Suprapubic skin (tissue), 4 donors: Measurements from ENCODE around the gene GADL1. TPM values are rescaled to one million over a fixed set of nuclear protein-coding genes. Genes with fewer than 3 reads are reported as not detected.

Source experiments
- DNase-seq, 2 donors: peaks; one replicate each; pipeline ENCODE4 v3.0.0-alpha.2; 2019; ENCODE audit warnings: low spot score in 2 of 2
- H3K27ac ChIP-seq: fragments of 200-600 bp; sonication (generic); one replicate; pipeline ENCODE4 v1.5.1; 2019
- H3K27me3 ChIP-seq: fragments of 200-600 bp; sonication (generic); one replicate; pipeline ENCODE4 v1.5.1; 2019
- H3K36me3 ChIP-seq: fragments of 200-600 bp; sonication (generic); one replicate; pipeline ENCODE4 v1.5.1; 2019
- H3K4me1 ChIP-seq: fragments of 200-600 bp; sonication (generic); one replicate; pipeline ENCODE4 v1.5.1; 2019
- H3K4me3 ChIP-seq: fragments of 200-600 bp; sonication (generic); one replicate; pipeline ENCODE4 v1.5.1; 2019; ENCODE audit warnings: mild to moderate bottlenecking
- H3K9me3 ChIP-seq: fragments of 200-600 bp; sonication (generic); one replicate; pipeline ENCODE4 v1.5.1; 2019
- EP300 ChIP-seq: sonication (generic); formaldehyde crosslinking; IDR thresholded peaks from one replicate; pipeline ENCODE4 v1.6.1; 2017; ENCODE audit warnings: antibody characterized with exemption
- POLR2A ChIP-seq, 2 donors: fragments of 450-650 bp; IDR thresholded peaks; one replicate each; pipeline ENCODE4 v1.6.1; 2017; ENCODE audit warnings: antibody characterized with exemption in 2 of 2, mild to moderate bottlenecking in 2 of 2, moderate library complexity in 2 of 2
- POLR2AphosphoS5 ChIP-seq, 3 donors: sonication (generic); formaldehyde crosslinking; IDR thresholded peaks; one replicate each; pipeline ENCODE4 v1.6.1; 2017; ENCODE audit warnings: antibody characterized with exemption in 3 of 3
- WGBS: methylation state at CpG from one replicate; pipeline ENCODE4 v1.1.5; 2018; 5-methylcytosine and 5-hydroxymethylcytosine counted together
- total RNA-seq, 4 donors: library from RNA; depleted of rRNA; stranded (reverse); fragments of >200 nt; gene quantifications; one replicate each; pipeline ENCODE4 v1.1.0, GENCODE V29; 2016
- TF ChIP-seq, protein P1 (sequence below), 2 donors: fragments of 200-600 bp in 1 of 2; fragments of 450-650 bp in 1 of 2; sonication (generic) in 1 of 2; IDR thresholded peaks; one replicate each; pipeline ENCODE4 v1.5.1; 2016 to 2019; ENCODE audit warnings: antibody characterized with exemption in 2 of 2, mild to moderate bottlenecking in 1 of 2, moderate library complexity in 1 of 2

GADL1 gene
- total RNA-seq, 4 donors from 2014 or later: not detected

DNA sequence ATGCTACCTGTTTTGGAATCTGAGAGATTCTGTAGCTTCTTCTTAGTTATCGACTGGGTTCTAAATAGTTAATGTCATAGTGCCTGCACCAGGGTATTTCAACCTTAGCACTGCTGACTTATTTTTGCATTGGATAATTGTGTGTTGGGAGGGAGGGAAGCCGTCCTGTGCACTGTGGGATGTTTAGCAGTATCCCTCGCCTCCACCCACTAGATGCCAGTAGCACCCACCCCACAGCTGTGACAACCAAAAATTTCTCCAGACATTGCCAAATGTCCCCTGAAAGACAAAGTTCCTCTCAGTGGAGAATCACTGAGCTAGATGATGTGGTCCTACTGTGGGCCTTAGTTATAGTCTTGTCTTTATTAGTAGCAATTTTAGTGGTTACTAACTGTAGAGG, 199.8 kb downstream of the GADL1 start:
- DNase-seq: no peak
- H3K36me3 ChIP-seq: peaks cover 29% of the 10 kb centered on the region
- TF ChIP-seq POLR2AphosphoS5 (IDR thresholded peaks at IDR 0.05) (no peak), EP300 (no peak), POLR2A (IDR thresholded peaks at IDR 0.05) (no peak)
- TF ChIP-seq, protein P1, sequence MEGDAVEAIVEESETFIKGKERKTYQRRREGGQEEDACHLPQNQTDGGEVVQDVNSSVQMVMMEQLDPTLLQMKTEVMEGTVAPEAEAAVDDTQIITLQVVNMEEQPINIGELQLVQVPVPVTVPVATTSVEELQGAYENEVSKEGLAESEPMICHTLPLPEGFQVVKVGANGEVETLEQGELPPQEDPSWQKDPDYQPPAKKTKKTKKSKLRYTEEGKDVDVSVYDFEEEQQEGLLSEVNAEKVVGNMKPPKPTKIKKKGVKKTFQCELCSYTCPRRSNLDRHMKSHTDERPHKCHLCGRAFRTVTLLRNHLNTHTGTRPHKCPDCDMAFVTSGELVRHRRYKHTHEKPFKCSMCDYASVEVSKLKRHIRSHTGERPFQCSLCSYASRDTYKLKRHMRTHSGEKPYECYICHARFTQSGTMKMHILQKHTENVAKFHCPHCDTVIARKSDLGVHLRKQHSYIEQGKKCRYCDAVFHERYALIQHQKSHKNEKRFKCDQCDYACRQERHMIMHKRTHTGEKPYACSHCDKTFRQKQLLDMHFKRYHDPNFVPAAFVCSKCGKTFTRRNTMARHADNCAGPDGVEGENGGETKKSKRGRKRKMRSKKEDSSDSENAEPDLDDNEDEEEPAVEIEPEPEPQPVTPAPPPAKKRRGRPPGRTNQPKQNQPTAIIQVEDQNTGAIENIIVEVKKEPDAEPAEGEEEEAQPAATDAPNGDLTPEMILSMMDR (IDR thresholded peaks at IDR 0.05): no peak
- no peak overlapping the region for H3K4me3 ChIP-seq
- no peak overlapping the region for H3K27ac ChIP-seq
- WGBS: 89% methylated on average over 3 of the region's 3 CpGs
- H3K27me3 ChIP-seq: no peaks in the 10 kb centered on the region
- H3K4me1 ChIP-seq: peaks cover 32% of the 10 kb centered on the region
- H3K9me3 ChIP-seq: no peaks in the 10 kb centered on the region

DNA sequence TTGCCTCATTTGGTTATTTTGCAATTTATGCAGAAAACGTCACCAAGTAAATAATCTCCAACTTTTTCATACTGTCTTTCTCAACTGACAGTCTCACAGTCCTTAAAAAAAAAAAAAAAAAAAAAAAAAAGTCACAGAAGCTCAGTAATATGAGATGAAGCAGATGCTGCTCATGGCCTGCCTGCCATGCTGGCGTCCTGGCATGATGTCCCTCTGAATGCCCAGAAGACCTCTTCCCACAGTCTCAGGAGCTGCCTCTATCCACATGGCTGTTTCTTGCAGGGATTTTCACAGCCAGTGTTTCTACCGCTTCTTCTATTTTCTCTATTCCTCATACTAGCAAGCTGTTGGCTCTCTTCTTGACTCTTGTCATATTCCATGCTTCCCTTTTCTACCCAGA, 200.3 kb downstream of the GADL1 start:
- Histone ChIP-seq H3K36me3 (peaks cover 29% of the 10 kb centered on the region), H3K4me1 (peaks cover 37% of the 10 kb centered on the region), H3K27ac (no peak overlapping the region), H3K9me3 (no peaks in the 10 kb centered on the region), H3K4me3 (no peak overlapping the region), H3K27me3 (no peaks in the 10 kb centered on the region)
- DNase-seq: no peak
- 78% methylated on average over 3 of the region's 3 CpGs for WGBS
- TF ChIP-seq EP300 (no peak), POLR2AphosphoS5 (IDR thresholded peaks at IDR 0.05) (no peak), POLR2A (IDR thresholded peaks at IDR 0.05) (no peak)
- TF ChIP-seq, protein P1 (IDR thresholded peaks at IDR 0.05): no peak

DNA sequence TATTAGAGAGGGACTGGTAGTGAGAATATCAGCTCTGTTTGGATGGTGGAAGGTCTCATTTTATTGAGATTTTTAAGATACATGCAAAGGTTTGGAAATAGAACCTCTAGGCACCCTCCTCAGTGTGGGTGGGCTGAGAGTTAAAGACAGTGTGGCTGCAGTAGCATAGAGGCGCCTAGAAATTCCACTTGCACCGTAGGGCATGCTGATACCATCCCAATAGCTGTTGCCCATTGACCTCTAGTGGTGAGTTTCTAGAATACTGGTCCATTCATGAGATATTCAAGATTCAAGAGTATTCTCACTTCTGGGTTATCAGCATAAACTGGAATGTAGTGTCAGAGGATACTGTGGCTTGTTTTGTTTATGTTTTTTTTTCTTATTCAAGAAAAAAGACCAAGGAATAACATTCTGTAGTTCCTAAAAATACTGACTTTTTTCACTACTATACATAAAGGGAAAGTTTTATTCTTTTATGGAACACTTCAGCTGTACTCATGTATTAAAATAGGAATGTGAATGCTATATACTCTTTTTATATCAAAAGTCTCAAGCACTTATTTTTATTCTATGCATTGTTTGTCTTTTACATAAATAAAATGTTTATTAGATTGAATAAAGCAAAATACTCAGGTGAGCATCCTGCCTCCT, 200.9 kb downstream of the GADL1 start:
- peaks cover 43% of the 10 kb centered on the region for H3K4me1 ChIP-seq
- TF ChIP-seq, protein P1 (IDR thresholded peaks at IDR 0.05): peak; percentile 64 to 79
- no peak for TF ChIP-seq POLR2AphosphoS5 (IDR thresholded peaks at IDR 0.05)
- TF ChIP-seq POLR2A (IDR thresholded peaks at IDR 0.05): no peak
- TF ChIP-seq EP300: no peak
- H3K4me3 ChIP-seq: no peak overlapping the region
- peaks cover 34% of the 10 kb centered on the region for H3K36me3 ChIP-seq
- DNase-seq: no peak
- H3K9me3 ChIP-seq: no peaks in the 10 kb centered on the region
- no peak overlapping the region for H3K27ac ChIP-seq
- 2% methylated on average over 2 of the region's 2 CpGs for WGBS
- no peaks in the 10 kb centered on the region for H3K27me3 ChIP-seq

DNA sequence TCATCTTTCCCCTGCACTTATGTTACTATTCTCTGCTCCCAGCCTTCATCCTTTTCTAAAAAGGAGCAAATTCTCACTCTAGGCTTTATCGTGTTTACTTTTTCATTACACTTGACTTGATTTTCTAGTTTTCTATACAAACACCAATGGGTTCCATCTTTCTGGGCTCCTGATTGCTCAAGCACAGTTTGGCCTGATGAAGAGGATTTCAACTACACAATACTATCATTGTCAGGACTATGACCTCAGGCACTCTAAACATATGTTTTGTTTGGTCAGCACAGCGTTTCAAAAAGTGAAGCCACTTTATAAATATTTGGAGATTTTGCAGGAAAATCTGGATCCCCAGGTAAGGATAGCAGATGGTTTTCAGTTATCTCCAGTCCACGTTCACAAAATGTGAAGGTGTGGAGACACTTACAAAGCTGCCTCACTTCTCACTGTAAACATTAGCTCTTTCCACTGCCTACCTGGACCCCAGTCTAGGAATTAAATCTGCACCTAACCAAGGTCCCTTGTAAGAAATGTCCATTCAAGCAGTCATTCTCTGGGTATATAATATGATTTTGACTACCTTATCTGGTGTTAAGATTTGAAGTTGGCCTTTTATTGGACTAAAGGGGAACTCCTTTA, 201.8 kb downstream of the GADL1 start:
- 86% methylated on average over 3 of the region's 3 CpGs for WGBS
- H3K27me3 ChIP-seq: no peaks in the 10 kb centered on the region
- H3K36me3 ChIP-seq: peaks cover 40% of the 10 kb centered on the region
- H3K27ac ChIP-seq: no peak overlapping the region
- H3K9me3 ChIP-seq: no peaks in the 10 kb centered on the region
- no peak overlapping the region for H3K4me3 ChIP-seq
- TF ChIP-seq EP300: no peak
- DNase-seq: no peak
- H3K4me1 ChIP-seq: peaks cover 49% of the 10 kb centered on the region

DNA sequence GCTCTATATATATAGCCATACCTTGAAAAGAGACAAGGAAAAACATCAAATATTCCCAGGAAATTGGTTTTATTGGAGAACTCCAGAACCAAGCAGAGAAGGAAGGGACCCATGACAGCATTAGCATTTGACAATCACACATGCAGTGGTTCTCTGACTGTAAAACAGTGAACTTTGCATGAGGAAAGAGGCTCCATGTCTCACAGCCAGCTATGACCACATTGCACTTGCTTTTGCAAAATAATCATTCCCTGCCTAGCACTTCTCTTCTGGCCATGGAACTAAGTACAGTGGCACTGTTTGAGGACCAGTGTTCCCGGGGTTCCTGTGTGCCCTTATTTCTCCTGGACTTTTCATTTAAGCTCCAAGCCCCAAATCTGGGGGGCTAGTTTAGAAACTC, 202.5 kb downstream of the GADL1 start:
- Histone ChIP-seq H3K36me3 (peaks cover 43% of the 10 kb centered on the region), H3K27ac (no peak overlapping the region), H3K4me1 (peaks cover 49% of the 10 kb centered on the region)

More for the DNA sequence above, 202.5 kb downstream of the GADL1 start:
- 75% methylated on average over 1 of the region's 1 CpG for WGBS
- Histone ChIP-seq H3K27me3 (no peaks in the 10 kb centered on the region), H3K4me3 (no peak overlapping the region), H3K9me3 (no peaks in the 10 kb centered on the region)
- DNase-seq: no peak
- TF ChIP-seq EP300: no peak
- TF ChIP-seq POLR2A (IDR thresholded peaks at IDR 0.05): no peak
- TF ChIP-seq POLR2AphosphoS5 (IDR thresholded peaks at IDR 0.05): no peak
- TF ChIP-seq, protein P1 (IDR thresholded peaks at IDR 0.05): no peak
